Measurements from ENCODE around the gene GOLGA6L26.
"Not testable (repeated sequence)": the region's sequence is repeated elsewhere in the genome, so short reads cannot be mapped to it uniquely, and the experiment has no call there.

- not testable (repeated sequence) for TF ChIP-seq ELF4 (IDR thresholded peaks at IDR 0.05); PKNOX1 (IDR thresholded peaks at IDR 0.05); FOXM1 (IDR thresholded peaks at IDR 0.05; ENCODE audit: borderline replicate concordance); TARDBP (IDR thresholded peaks at IDR 0.05); ARNT (IDR thresholded peaks at IDR 0.05); FOXK2 (IDR thresholded peaks at IDR 0.05); CTBP1 (IDR thresholded peaks at IDR 0.05; ENCODE audit: borderline replicate concordance); NFRKB (IDR thresholded peaks at IDR 0.05); L3MBTL2 (conservative IDR thresholded peaks at IDR 0.05); SP1 (IDR thresholded peaks at IDR 0.05); BHLHE40 (IDR thresholded peaks at IDR 0.05; ENCODE audit: borderline replicate concordance)
Observed at GRCh38 chr15:23381192-23381591, 47.2 kb upstream of the GOLGA6L26 start.

Data from HEK293T (cell line).